Measurements from ENCODE around the gene FAM3D.

- TF ChIP-seq SIN3A (IDR thresholded peaks at IDR 0.05; ENCODE audit: borderline replicate concordance, insufficient read depth, low read length): no peak
- no peak for TF ChIP-seq POLR2AphosphoS5 (IDR thresholded peaks at IDR 0.05; ENCODE audit: low read depth, low read length)
- TF ChIP-seq FOXP2 (optimal IDR thresholded peaks at IDR 0.05; ENCODE audit: borderline replicate concordance, extremely low read depth, extremely low read length, insufficient read depth): no peak
- TF ChIP-seq TAF1 (IDR thresholded peaks at IDR 0.05; ENCODE audit: borderline replicate concordance, insufficient read depth, low read length): no peak
Measured at GRCh38 chr3:58666683-58667082, at the start of gene FAM3D.
